Left lung (tissue), 10 donors: ENCODE results near the gene PIGA. TPM values are rescaled to one million over a fixed set of nuclear protein-coding genes. Genes with fewer than 3 reads are reported as not detected.
A peak's percentile ranks its signal among the peaks of the same experiment; 100 is the strongest.

Experiments used
- ATAC-seq: fragments of 200-7000 bp; cut with Tn5 transposase; one replicate; pipeline ENCODE4 v1.9.1; 2020; ENCODE audit warnings: moderate library complexity
- DNase-seq, 4 donors: peaks; one replicate each; pipeline ENCODE4 v3.0.0-alpha.2; 2013 to 2020
- H3K27ac ChIP-seq, 2 donors: fragments of 200-600 bp; sonication (generic) in 1 of 2; one replicate each; pipeline versions ENCODE4 v1.5.0 to v1.8.0; 2020 to 2021
- H3K27me3 ChIP-seq, 2 donors: fragments of 200-600 bp; sonication (generic) in 1 of 2; one replicate each; pipeline versions ENCODE4 v1.5.0 to v1.8.0; 2020 to 2021
- H3K36me3 ChIP-seq, 2 donors: fragments of 200-600 bp; sonication (generic) in 1 of 2; one replicate each; pipeline versions ENCODE4 v1.5.0 to v1.8.0; 2020 to 2021
- H3K4me1 ChIP-seq, 2 donors: fragments of 200-600 bp; one replicate each; pipeline ENCODE4 v1.8.0; 2021
- H3K4me3 ChIP-seq, 2 donors: fragments of 200-600 bp; sonication (generic) in 1 of 2; one replicate each; pipeline versions ENCODE4 v1.5.0 to v1.8.0; 2020 to 2021; ENCODE audit warnings: mild to moderate bottlenecking in 1 of 2
- H3K9me3 ChIP-seq, 2 donors: fragments of 200-600 bp; sonication (generic) in 1 of 2; one replicate each; pipeline versions ENCODE4 v1.5.0 to v1.8.0; 2020 to 2021
- intact Hi-C, 2 donors: fragments of 100-400 bp; cut with DNase I; formaldehyde crosslinking; loops; one replicate each; pipeline versions ENCODE4 v1.11.2 to v1.14.2; 2022
- polyA plus RNA-seq, 6 donors: library from polyadenylated mRNA; unstranded; fragments of 120-200 nt; gene quantifications; one replicate each; pipeline ENCODE4 v1.2.1, GENCODE V29; 2013; ENCODE audit not compliant: insufficient read length in 6 of 6
- total RNA-seq, 2 donors: library from RNA; stranded (reverse); fragmentation: NEBNext Ultra II Directional; extraction: Animal tissue kit (Norgen Biotek cat#: 25700); gene quantifications; one replicate each; pipeline ENCODE4 v1.2.1, GENCODE V29; 2021
- TF ChIP-seq, protein P1 (sequence below), 2 donors: fragments of 200-600 bp; sonication (generic) in 1 of 2; IDR thresholded peaks; one replicate each; pipeline versions ENCODE4 v1.5.0 to v1.8.0; 2021; ENCODE audit warnings: antibody characterized with exemption in 2 of 2
- donor health status: DM: no; HTN: yes; CAD: no.
- donor health status: DM: no; HTN: no; CAD: no.

The PIGA gene
- total and polyA plus RNA-seq, 8 donors, result 21.8 to 103 (median 23.5) TPM

DNA sequence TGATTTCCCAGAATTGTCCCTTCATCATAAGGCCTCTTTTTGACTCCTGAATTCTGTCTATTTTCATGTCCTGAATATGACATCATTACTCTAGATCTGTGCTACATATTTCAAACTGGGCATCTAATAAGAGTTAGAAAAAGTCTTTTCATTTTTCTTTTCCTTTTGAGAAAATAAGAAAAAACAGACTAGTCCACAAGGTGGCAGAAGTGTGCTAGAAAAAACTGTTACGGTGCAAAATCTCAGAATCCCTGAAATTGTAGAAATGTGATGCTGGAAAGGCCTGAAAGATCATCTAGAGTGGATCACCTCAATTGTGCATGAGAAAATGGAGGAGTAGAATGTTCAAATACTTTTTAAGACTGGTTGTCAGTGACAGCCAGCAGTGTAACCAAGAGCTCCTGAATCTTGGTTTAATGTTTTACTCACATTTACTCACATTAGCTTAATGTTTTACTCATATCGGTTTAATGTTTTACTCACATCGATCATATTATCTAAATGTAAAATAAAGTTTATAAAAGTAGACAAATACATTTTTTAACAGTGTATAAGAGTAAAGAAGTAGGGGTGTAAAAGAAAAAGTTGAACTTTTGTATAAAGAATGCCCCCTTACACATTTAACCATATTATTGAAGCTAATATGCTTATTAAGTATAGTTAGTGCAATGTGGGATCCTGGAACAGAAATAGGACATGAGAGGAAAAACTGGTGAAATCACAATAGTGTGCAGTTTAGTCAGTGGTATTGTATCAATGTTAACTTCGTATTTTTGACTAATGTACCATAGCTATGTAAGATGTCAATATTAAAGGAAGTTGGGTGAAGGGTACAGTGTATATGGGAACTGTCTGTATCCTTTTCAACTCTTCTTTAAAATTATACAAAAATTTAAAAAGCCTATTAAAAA is 35.1 kb downstream of the PIGA start:
- Histone ChIP-seq H3K27me3 (no peaks in the 10 kb centered on the region), H3K9me3 (no peaks in the 10 kb centered on the region), H3K4me3 (no peak overlapping the region), H3K4me1 (no peaks in the 10 kb centered on the region), H3K27ac (peak overlapping the region in 1 of 2 donors; percentile 55), H3K36me3 (no peaks in the 10 kb centered on the region)
- peak; percentile 39 for ATAC-seq
- peak in 2 of 4 donors; percentile 34 to 44 for DNase-seq
- intact Hi-C loops, result no loop called here
- TF ChIP-seq, protein P1, sequence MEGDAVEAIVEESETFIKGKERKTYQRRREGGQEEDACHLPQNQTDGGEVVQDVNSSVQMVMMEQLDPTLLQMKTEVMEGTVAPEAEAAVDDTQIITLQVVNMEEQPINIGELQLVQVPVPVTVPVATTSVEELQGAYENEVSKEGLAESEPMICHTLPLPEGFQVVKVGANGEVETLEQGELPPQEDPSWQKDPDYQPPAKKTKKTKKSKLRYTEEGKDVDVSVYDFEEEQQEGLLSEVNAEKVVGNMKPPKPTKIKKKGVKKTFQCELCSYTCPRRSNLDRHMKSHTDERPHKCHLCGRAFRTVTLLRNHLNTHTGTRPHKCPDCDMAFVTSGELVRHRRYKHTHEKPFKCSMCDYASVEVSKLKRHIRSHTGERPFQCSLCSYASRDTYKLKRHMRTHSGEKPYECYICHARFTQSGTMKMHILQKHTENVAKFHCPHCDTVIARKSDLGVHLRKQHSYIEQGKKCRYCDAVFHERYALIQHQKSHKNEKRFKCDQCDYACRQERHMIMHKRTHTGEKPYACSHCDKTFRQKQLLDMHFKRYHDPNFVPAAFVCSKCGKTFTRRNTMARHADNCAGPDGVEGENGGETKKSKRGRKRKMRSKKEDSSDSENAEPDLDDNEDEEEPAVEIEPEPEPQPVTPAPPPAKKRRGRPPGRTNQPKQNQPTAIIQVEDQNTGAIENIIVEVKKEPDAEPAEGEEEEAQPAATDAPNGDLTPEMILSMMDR (IDR thresholded peaks at IDR 0.05), result peak in 1 of 2 donors; percentile 42

DNA sequence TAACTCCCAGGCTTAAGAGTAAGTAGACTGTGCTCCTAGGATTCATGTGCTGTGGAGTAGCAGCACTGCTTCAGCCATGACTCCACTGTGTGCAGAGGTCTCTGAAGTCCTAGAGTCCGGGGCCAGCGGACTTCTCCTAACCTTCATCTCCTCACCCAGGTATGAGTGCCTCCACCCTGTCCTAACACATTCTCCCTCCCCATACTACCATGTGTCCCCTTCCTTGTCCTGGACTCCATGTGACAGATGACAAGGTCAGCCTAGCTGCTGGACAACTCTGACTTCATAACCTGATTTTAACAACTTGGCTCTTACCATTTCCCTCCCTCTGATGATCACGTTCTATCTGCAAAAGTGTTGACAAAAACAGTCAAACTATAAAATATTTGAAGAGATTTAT is 36.5 kb downstream of the PIGA start:
- Histone ChIP-seq H3K27me3 (no peaks in the 10 kb centered on the region), H3K27ac (peak overlapping the region in 1 of 2 donors; percentile 55)
- ATAC-seq, result no peak

DNA sequence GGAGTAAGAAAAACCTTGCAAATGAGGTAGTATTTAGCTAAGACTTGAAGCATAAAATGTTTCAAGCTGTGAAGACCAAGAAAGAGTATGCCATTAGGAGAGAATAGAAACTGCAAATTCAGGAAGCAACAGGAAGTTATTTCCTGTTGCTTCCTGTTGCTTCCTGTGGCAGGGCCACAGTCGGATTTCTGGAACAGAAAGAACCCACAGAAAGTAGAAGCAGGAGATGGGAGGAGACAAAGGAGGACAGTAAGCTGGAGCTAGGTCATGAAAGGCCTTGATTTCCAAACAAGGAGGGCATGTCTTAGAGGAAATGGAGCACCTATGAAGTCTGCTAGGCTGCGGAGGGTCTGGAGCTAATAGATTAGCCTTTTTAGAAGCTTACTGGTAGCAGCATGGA is 37.1 kb downstream of the PIGA start:
- H3K27me3 ChIP-seq, result no peaks in the 10 kb centered on the region
- H3K4me1 ChIP-seq, result no peaks in the 10 kb centered on the region
- intact Hi-C loops, result no loop called here
- no peaks in the 10 kb centered on the region for H3K9me3 ChIP-seq
- no peak overlapping the region for H3K4me3 ChIP-seq
- DNase-seq (no peak), ATAC-seq (no peak)
- peak overlapping the region in 1 of 2 donors; percentile 55 for H3K27ac ChIP-seq
- TF ChIP-seq, protein P1 (IDR thresholded peaks at IDR 0.05), result no peak
- no peaks in the 10 kb centered on the region for H3K36me3 ChIP-seq

More for the DNA sequence above, 36.5 kb downstream of the PIGA start:
- TF ChIP-seq, protein P1 (IDR thresholded peaks at IDR 0.05), result no peak
- intact Hi-C loops, result no loop called here
- no peak for DNase-seq
- H3K36me3 ChIP-seq, result no peaks in the 10 kb centered on the region
- no peak overlapping the region for H3K4me3 ChIP-seq
- no peaks in the 10 kb centered on the region for H3K4me1 ChIP-seq
- no peaks in the 10 kb centered on the region for H3K9me3 ChIP-seq

DNA sequence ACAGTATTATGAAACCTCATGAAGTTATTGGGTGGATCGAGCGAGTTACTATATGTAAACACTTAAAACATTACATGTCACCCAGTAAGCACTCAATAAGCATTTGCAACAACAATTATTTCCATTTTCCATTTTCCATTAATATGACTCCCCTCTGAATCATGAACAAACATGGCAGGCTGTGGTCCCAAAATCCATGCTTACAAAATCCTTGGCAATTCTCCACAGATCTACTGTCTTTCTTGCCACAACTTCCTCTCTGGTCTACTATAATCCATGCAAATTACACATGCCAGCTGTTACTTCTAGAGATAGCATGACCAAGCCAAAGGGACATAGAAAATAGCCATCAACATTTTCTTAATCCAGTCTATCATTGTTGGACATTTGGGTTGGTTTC is 41.9 kb downstream of the PIGA start:
- Histone ChIP-seq H3K4me1 (no peaks in the 10 kb centered on the region), H3K27ac (no peak overlapping the region), H3K36me3 (no peaks in the 10 kb centered on the region), H3K4me3 (no peak overlapping the region), H3K9me3 (no peaks in the 10 kb centered on the region), H3K27me3 (no peaks in the 10 kb centered on the region)
- DNase-seq (no peak), ATAC-seq (no peak)
- TF ChIP-seq, protein P1 (IDR thresholded peaks at IDR 0.05), result no peak
- intact Hi-C loops, result no loop called here

DNA sequence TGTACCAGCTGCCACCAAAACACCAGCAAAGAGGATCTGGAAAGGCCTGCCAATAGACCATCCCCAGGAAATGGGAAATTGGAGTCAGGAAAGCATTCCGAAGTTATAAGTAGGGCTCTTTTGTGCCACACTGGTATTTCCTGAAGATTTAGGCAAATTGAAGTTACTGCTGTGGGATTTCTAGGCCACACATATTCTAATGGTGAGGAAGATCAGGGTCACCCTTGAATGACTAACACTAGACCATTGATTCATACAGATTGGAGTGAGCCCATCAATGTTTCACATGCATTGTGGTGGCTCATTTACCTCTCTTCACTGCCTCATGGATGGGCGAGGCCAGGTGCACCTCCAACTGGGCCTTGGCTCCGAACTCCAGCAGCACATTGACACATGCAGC is 42.5 kb downstream of the PIGA start:
- DNase-seq (no peak), ATAC-seq (no peak)
- no peaks in the 10 kb centered on the region for H3K9me3 ChIP-seq
- TF ChIP-seq, protein P1 (IDR thresholded peaks at IDR 0.05), result no peak
- H3K36me3 ChIP-seq, result no peaks in the 10 kb centered on the region
- intact Hi-C loops, result no loop called here
- no peak overlapping the region for H3K4me3 ChIP-seq
- no peaks in the 10 kb centered on the region for H3K27me3 ChIP-seq
- no peak overlapping the region for H3K27ac ChIP-seq
- no peaks in the 10 kb centered on the region for H3K4me1 ChIP-seq
